ENCODE data around the gene ZNF277.

The ZNF277 gene

DNA sequence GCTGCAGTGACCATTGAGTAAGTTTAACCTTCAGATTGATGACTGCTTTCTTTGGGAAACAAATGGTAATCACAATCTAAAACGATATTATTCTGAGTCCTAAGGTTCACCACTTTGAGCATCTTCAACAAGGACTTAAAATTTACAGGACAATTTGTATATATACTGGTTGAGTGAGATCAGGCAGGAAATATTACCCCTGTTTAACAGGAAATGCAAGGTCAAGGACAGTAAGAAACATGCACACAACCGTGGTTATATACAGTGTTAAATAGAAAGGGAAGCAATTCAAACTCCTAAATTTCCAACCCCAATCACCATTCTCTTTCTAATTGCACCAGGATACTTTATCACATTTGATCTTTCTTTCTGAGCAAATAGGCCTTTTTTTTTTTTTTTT lies 96.1 kb downstream of the ZNF277 start:
- Histone ChIP-seq H3K36me3 (ENCODE audit: control insufficient read depth in 1 of 2, insufficient read depth in 2 of 2, low read depth in 1 of 2, low read length in 2 of 2) (peaks cover 0 to 10% of the 10 kb centered on the region in 2 experiments), H3K79me1 (replicated peaks; ENCODE audit: low read length, poor library complexity, severe bottlenecking) (no peaks in the 10 kb centered on the region), H2BK12ac (ENCODE audit: low read length in 2 of 2) (no peak overlapping the region), H2BK5ac (ENCODE audit: low read depth, low read length, poor library complexity, severe bottlenecking) (no peak overlapping the region), H3K4me1 (ENCODE audit: control insufficient read depth, insufficient read depth, low read depth, low read length) (no peaks in the 10 kb centered on the region), H2AFZ (ENCODE audit: low read depth, low read length) (no peak overlapping the region), H2BK15ac (ENCODE audit: low read depth, poor library complexity, severe bottlenecking) (no peak overlapping the region), H3K4me2 (ENCODE audit: low read length, poor library complexity, severe bottlenecking) (no peak overlapping the region), H3K27me3 (ENCODE audit: control insufficient read depth in 1 of 2, insufficient read depth in 1 of 2, low read length in 2 of 2) (no peaks in the 10 kb centered on the region), H3K9me3 (ENCODE audit: control insufficient read depth, low read length) (no peaks in the 10 kb centered on the region), H3K23ac (ENCODE audit: low read length in 2 of 2) (no peak overlapping the region), H3K18ac (ENCODE audit: low read depth in 1 of 2, low read length in 2 of 2) (no peak overlapping the region), H3K27ac (ENCODE audit: low read length, poor library complexity, severe bottlenecking) (no peak overlapping the region), H3K4ac (ENCODE audit: low read depth in 1 of 2, low read length in 2 of 2) (no peak overlapping the region), H3K9ac (ENCODE audit: low read length) (no peak overlapping the region), H2BK120ac (ENCODE audit: low read depth, low read length) (no peak overlapping the region), H3K4me3 (ENCODE audit: insufficient read depth in 1 of 2, low read depth in 1 of 2, low read length in 2 of 2) (no peak overlapping the region), H3K14ac (ENCODE audit: low read length in 2 of 2) (no peak overlapping the region), H2AK5ac (ENCODE audit: low read length, severe bottlenecking) (no peak overlapping the region), H4K91ac (ENCODE audit: low read length) (no peak overlapping the region), H4K8ac (ENCODE audit: low read length) (no peak overlapping the region)
- peak; percentile 9 for DNase-seq
- WGBS, result 29% methylated on average over 1 of the region's 2 CpGs

DNA sequence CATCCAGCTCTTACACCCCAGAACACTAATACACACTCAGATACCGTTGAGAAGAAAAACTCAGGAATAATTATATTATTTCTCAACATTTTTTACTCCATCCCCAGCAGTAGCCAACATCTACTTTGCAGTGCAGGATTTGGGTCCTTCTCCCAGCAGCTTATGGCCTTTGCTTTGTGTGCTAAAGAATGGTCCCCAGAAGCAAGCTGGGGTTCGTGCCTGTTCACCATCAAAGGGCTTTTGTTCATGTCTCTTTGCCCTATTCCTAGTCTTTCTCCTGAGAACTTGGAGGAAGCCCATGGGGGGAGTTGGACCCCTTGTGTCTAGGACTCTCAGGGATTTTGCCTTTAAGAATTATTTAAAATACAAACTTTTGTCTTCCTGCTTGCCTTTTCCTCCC lies 100.4 kb downstream of the ZNF277 start:
- Histone ChIP-seq H3K14ac (ENCODE audit: low read length in 2 of 2) (no peak overlapping the region), H3K27me3 (ENCODE audit: control insufficient read depth in 1 of 2, insufficient read depth in 1 of 2, low read length in 2 of 2) (no peaks in the 10 kb centered on the region), H3K36me3 (ENCODE audit: control insufficient read depth in 1 of 2, insufficient read depth in 2 of 2, low read depth in 1 of 2, low read length in 2 of 2) (peaks cover 0 to 5% of the 10 kb centered on the region in 2 experiments), H2BK12ac (ENCODE audit: low read length in 2 of 2) (no peak overlapping the region), H3K4ac (ENCODE audit: low read depth in 1 of 2, low read length in 2 of 2) (no peak overlapping the region), H2AK5ac (ENCODE audit: low read length, severe bottlenecking) (no peak overlapping the region), H3K4me3 (ENCODE audit: insufficient read depth in 1 of 2, low read depth in 1 of 2, low read length in 2 of 2) (no peak overlapping the region), H2BK5ac (ENCODE audit: low read depth, low read length, poor library complexity, severe bottlenecking) (no peak overlapping the region), H2BK15ac (ENCODE audit: low read depth, poor library complexity, severe bottlenecking) (no peak overlapping the region), H3K79me1 (replicated peaks; ENCODE audit: low read length, poor library complexity, severe bottlenecking) (peaks cover 8% of the 10 kb centered on the region), H3K27ac (ENCODE audit: low read length, poor library complexity, severe bottlenecking) (no peak overlapping the region), H3K23ac (ENCODE audit: low read length in 2 of 2) (no peak overlapping the region), H4K91ac (ENCODE audit: low read length) (no peak overlapping the region), H3K9me3 (ENCODE audit: control insufficient read depth, low read length) (no peaks in the 10 kb centered on the region), H4K8ac (ENCODE audit: low read length) (no peak overlapping the region), H3K18ac (ENCODE audit: low read depth in 1 of 2, low read length in 2 of 2) (no peak overlapping the region), H3K4me2 (ENCODE audit: low read length, poor library complexity, severe bottlenecking) (no peak overlapping the region), H3K4me1 (ENCODE audit: control insufficient read depth, insufficient read depth, low read depth, low read length) (no peaks in the 10 kb centered on the region), H2AFZ (ENCODE audit: low read depth, low read length) (no peak overlapping the region), H2BK120ac (ENCODE audit: low read depth, low read length) (no peak overlapping the region), H3K9ac (ENCODE audit: low read length) (no peak overlapping the region)
- DNase-seq, result no peak
- 65% methylated on average over 2 of the region's 2 CpGs for WGBS

DNA sequence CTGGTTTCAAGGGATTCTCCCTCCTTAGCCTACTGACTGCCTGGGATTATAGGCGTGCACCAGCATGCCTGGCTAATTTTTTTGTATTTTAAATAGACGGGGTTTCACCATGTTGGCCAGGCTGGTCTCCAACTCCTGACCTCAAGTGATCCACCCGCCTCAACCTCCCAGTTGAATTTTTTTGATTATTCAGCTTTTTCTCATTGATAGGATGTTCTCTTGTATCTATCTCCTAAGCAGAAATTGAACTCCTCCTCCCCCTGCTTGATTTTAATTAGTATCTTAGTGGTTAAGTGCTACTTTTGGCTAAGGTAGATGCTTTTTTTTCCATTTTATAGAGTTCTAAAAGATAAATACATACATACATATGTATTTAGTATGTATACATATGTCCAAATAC lies 101.0 kb downstream of the ZNF277 start:
- Histone ChIP-seq H3K9ac (ENCODE audit: low read length) (no peak overlapping the region), H3K23ac (ENCODE audit: low read length in 2 of 2) (no peak overlapping the region), H3K4me3 (ENCODE audit: insufficient read depth in 1 of 2, low read depth in 1 of 2, low read length in 2 of 2) (no peak overlapping the region), H3K4ac (ENCODE audit: low read depth in 1 of 2, low read length in 2 of 2) (no peak overlapping the region), H3K27me3 (ENCODE audit: control insufficient read depth in 1 of 2, insufficient read depth in 1 of 2, low read length in 2 of 2) (no peaks in the 10 kb centered on the region), H2AK5ac (ENCODE audit: low read length, severe bottlenecking) (no peak overlapping the region), H3K4me1 (ENCODE audit: control insufficient read depth, insufficient read depth, low read depth, low read length) (no peaks in the 10 kb centered on the region), H2BK120ac (ENCODE audit: low read depth, low read length) (no peak overlapping the region), H3K9me3 (ENCODE audit: control insufficient read depth, low read length) (no peaks in the 10 kb centered on the region), H3K36me3 (ENCODE audit: control insufficient read depth in 1 of 2, insufficient read depth in 2 of 2, low read depth in 1 of 2, low read length in 2 of 2) (peaks cover 0 to 5% of the 10 kb centered on the region in 2 experiments), H3K79me1 (replicated peaks; ENCODE audit: low read length, poor library complexity, severe bottlenecking) (peaks cover 8% of the 10 kb centered on the region), H4K91ac (ENCODE audit: low read length) (no peak overlapping the region), H3K4me2 (ENCODE audit: low read length, poor library complexity, severe bottlenecking) (no peak overlapping the region), H2BK5ac (ENCODE audit: low read depth, low read length, poor library complexity, severe bottlenecking) (no peak overlapping the region), H3K27ac (ENCODE audit: low read length, poor library complexity, severe bottlenecking) (no peak overlapping the region), H3K14ac (ENCODE audit: low read length in 2 of 2) (no peak overlapping the region), H2BK12ac (ENCODE audit: low read length in 2 of 2) (no peak overlapping the region), H4K8ac (ENCODE audit: low read length) (no peak overlapping the region), H2BK15ac (ENCODE audit: low read depth, poor library complexity, severe bottlenecking) (no peak overlapping the region), H2AFZ (ENCODE audit: low read depth, low read length) (no peak overlapping the region), H3K18ac (ENCODE audit: low read depth in 1 of 2, low read length in 2 of 2) (no peak overlapping the region)
- WGBS, result 94% methylated on average over 3 of the region's 3 CpGs
- no peak for DNase-seq

DNA sequence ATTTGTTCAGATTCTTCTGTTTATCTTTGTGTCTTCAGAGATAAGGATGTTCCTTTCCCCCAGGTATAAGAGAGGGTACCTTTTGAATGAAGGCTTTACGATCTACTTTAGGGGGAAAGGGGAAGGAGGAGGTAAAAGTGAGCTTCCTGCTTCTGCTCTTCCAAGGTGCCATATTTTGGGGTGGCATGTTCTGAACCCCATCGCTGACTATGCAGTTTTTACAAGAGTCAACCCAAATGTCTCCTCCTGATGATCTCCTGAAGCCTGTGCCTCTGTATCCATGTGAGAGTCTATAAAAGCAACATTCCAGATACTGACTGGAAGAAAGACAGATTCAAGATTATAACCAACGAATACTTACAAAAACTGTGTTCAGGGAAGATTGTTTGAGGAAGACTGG lies 102.5 kb downstream of the ZNF277 start:
- H2AFZ ChIP-seq (ENCODE audit: low read depth, low read length), result no peak overlapping the region
- no peak overlapping the region for H3K4me3 ChIP-seq (ENCODE audit: insufficient read depth in 1 of 2, low read depth in 1 of 2, low read length in 2 of 2)
- no peak overlapping the region for H3K18ac ChIP-seq (ENCODE audit: low read depth in 1 of 2, low read length in 2 of 2)
- no peaks in the 10 kb centered on the region for H3K4me1 ChIP-seq (ENCODE audit: control insufficient read depth, insufficient read depth, low read depth, low read length)
- no peak overlapping the region for H2BK5ac ChIP-seq (ENCODE audit: low read depth, low read length, poor library complexity, severe bottlenecking)
- no peak overlapping the region for H3K4me2 ChIP-seq (ENCODE audit: low read length, poor library complexity, severe bottlenecking)
- no peak overlapping the region for H3K4ac ChIP-seq (ENCODE audit: low read depth in 1 of 2, low read length in 2 of 2)
- no peaks in the 10 kb centered on the region for H3K27me3 ChIP-seq (ENCODE audit: control insufficient read depth in 1 of 2, insufficient read depth in 1 of 2, low read length in 2 of 2)
- no peak overlapping the region for H3K14ac ChIP-seq (ENCODE audit: low read length in 2 of 2)
- WGBS, result 96% methylated on average over 2 of the region's 3 CpGs
- H3K79me1 ChIP-seq (replicated peaks; ENCODE audit: low read length, poor library complexity, severe bottlenecking), result peaks cover 8% of the 10 kb centered on the region
- no peaks in the 10 kb centered on the region for H3K9me3 ChIP-seq (ENCODE audit: control insufficient read depth, low read length)
- no peak overlapping the region for H3K23ac ChIP-seq (ENCODE audit: low read length in 2 of 2)
- no peak overlapping the region for H2BK120ac ChIP-seq (ENCODE audit: low read depth, low read length)
- no peak overlapping the region for H3K9ac ChIP-seq (ENCODE audit: low read length)
- H3K27ac ChIP-seq (ENCODE audit: low read length, poor library complexity, severe bottlenecking), result no peak overlapping the region
- no peak overlapping the region for H4K91ac ChIP-seq (ENCODE audit: low read length)
- no peak overlapping the region for H4K8ac ChIP-seq (ENCODE audit: low read length)
- no peak for DNase-seq
- H2BK15ac ChIP-seq (ENCODE audit: low read depth, poor library complexity, severe bottlenecking), result no peak overlapping the region
- H2AK5ac ChIP-seq (ENCODE audit: low read length, severe bottlenecking), result no peak overlapping the region
- H3K36me3 ChIP-seq (ENCODE audit: control insufficient read depth in 1 of 2, insufficient read depth in 2 of 2, low read depth in 1 of 2, low read length in 2 of 2), result peaks cover 0 to 10% of the 10 kb centered on the region in 2 experiments
- no peak overlapping the region for H2BK12ac ChIP-seq (ENCODE audit: low read length in 2 of 2)

Measured in mesenchymal stem cell (in vitro differentiated cells and primary cell).